HEK293 (cell line): ENCODE results near the gene ANKS6.

Experiments used
- CTCF ChIA-PET: fragments of 350-600 bp; formaldehyde crosslinking; extraction: SDS; loops from one replicate; lab custom pipeline; 2021; ENCODE audit warnings: antibody characterized with exemption; lab: Yijun Ruan, JAX
- POLR2A ChIA-PET: fragments of 300-600 bp; formaldehyde crosslinking; extraction: SDS; loops from one replicate; lab custom pipeline; 2020; ENCODE audit warnings: antibody characterized with exemption, inconsistent platforms; lab: Yijun Ruan, JAX
- H3K27ac ChIP-seq: fragments of 200-500 bp; sonication (Bioruptor generic); 2 replicates; pipeline ENCODE4 v1.5.1; 2014; ENCODE audit warnings: low read depth, low read length, control low read depth, inconsistent platforms; ENCODE audit errors: extremely low read depth
- H3K36me3 ChIP-seq, 2 experiments: fragments of 200-500 bp in 1 of 2; sonication (Bioruptor generic) in 1 of 2; 1 replicate in 1 of 2; 2 replicates in 1 of 2; pipeline ENCODE4 v1.5.1; 2014 to 2017; ENCODE audit warnings: inconsistent platforms in 2 of 2, low read length in 2 of 2; ENCODE audit not compliant: control insufficient read depth in 2 of 2, insufficient read depth in 1 of 2
- H3K4me1 ChIP-seq: fragments of 200-500 bp; sonication (Bioruptor generic); 2 replicates; pipeline ENCODE4 v1.5.1; 2014; ENCODE audit warnings: mild to moderate bottlenecking, low read length, inconsistent platforms; ENCODE audit not compliant: control insufficient read depth, insufficient read depth
- H3K4me3 ChIP-seq: 2 replicates; pipeline ENCODE4 v1.5.1; 2011; ENCODE audit warnings: low read depth, mild to moderate bottlenecking, control low read depth, low read length, moderate library complexity
- H3K9me3 ChIP-seq: fragments of 200-500 bp; sonication (Bioruptor generic); 2 replicates; pipeline ENCODE4 v1.5.1; 2014; ENCODE audit warnings: low read depth, low read length, inconsistent platforms; ENCODE audit not compliant: control insufficient read depth, insufficient read depth
- AEBP2 ChIP-seq: fragments of 450-650 bp; formaldehyde crosslinking; IDR thresholded peaks from 2 replicates; pipeline ENCODE4 v1.5.1; 2016; ENCODE audit warnings: missing biosample characterization, missing genetic modification characterization, borderline replicate concordance
- EGR2 ChIP-seq: fragments of 450-650 bp; formaldehyde crosslinking; IDR thresholded peaks from 2 replicates; pipeline ENCODE4 v1.5.1; 2016; ENCODE audit warnings: low read depth, missing biosample characterization, missing genetic modification characterization
- FEZF1 ChIP-seq: fragments of 450-650 bp; formaldehyde crosslinking; IDR thresholded peaks from 2 replicates; pipeline ENCODE4 v1.5.1; 2016; ENCODE audit warnings: missing biosample characterization, missing genetic modification characterization
- KLF17 ChIP-seq: fragments of 450-650 bp; formaldehyde crosslinking; IDR thresholded peaks from 2 replicates; pipeline ENCODE4 v1.5.1; 2016; ENCODE audit warnings: missing biosample characterization, missing genetic modification characterization
- KLF9 ChIP-seq: fragments of 450-650 bp; formaldehyde crosslinking; IDR thresholded peaks from 2 replicates; pipeline ENCODE4 v1.5.1; 2016; ENCODE audit warnings: missing biosample characterization, missing genetic modification characterization, low read depth
- OSR2 ChIP-seq: fragments of 450-650 bp; formaldehyde crosslinking; IDR thresholded peaks from 2 replicates; pipeline ENCODE4 v1.5.1; 2016; ENCODE audit warnings: missing biosample characterization, missing genetic modification characterization
- SCRT1 ChIP-seq: fragments of 450-650 bp; formaldehyde crosslinking; IDR thresholded peaks from 2 replicates; pipeline ENCODE4 v1.5.1; 2016; ENCODE audit warnings: missing biosample characterization, missing genetic modification characterization, borderline replicate concordance
- ZBTB17 ChIP-seq: fragments of 450-650 bp; formaldehyde crosslinking; IDR thresholded peaks from 2 replicates; pipeline ENCODE4 v1.5.1; 2016; ENCODE audit warnings: missing biosample characterization, missing genetic modification characterization
- ZBTB20 ChIP-seq: fragments of 450-650 bp; formaldehyde crosslinking; IDR thresholded peaks from 2 replicates; pipeline ENCODE4 v1.5.1; 2016; ENCODE audit warnings: missing biosample characterization, missing genetic modification characterization
- ZBTB26 ChIP-seq: fragments of 450-650 bp; formaldehyde crosslinking; optimal IDR thresholded peaks from 2 replicates; pipeline ENCODE3; 2016; ENCODE audit warnings: missing biosample characterization, mild to moderate bottlenecking, missing genetic modification characterization
- ZBTB8A ChIP-seq: fragments of 450-650 bp; formaldehyde crosslinking; IDR thresholded peaks from 2 replicates; pipeline ENCODE4 v1.5.1; 2016; ENCODE audit warnings: missing biosample characterization, missing genetic modification characterization
- ZFHX2 ChIP-seq: fragments of 450-650 bp; formaldehyde crosslinking; conservative IDR thresholded peaks from 2 replicates; pipeline ENCODE4 v1.5.1; 2016; ENCODE audit warnings: missing biosample characterization, missing genetic modification characterization
- ZNF138 ChIP-seq: fragments of 450-650 bp; formaldehyde crosslinking; IDR thresholded peaks from 2 replicates; pipeline ENCODE4 v1.5.1; 2016; ENCODE audit warnings: missing biosample characterization, missing genetic modification characterization, borderline replicate concordance
- ZNF202 ChIP-seq: fragments of 450-650 bp; formaldehyde crosslinking; IDR thresholded peaks from 2 replicates; pipeline ENCODE4 v1.5.1; 2016; ENCODE audit warnings: missing biosample characterization, missing genetic modification characterization, borderline replicate concordance
- ZNF274 ChIP-seq, 2 experiments: fragments of 200-500 bp in 1 of 2; fragments of 450-650 bp in 1 of 2; sonication (Bioruptor generic) in 1 of 2; formaldehyde crosslinking in 1 of 2; IDR thresholded peaks; 2 replicates each; pipeline versions ENCODE4 v1.5.1 to v1.6.1; 2014 to 2016; ENCODE audit warnings: borderline replicate concordance in 1 of 2, inconsistent platforms in 1 of 2, low read length in 1 of 2, missing biosample characterization in 1 of 2, missing genetic modification characterization in 1 of 2
- ZNF350 ChIP-seq: fragments of 450-650 bp; formaldehyde crosslinking; IDR thresholded peaks from 2 replicates; pipeline ENCODE4 v1.5.0; 2017; ENCODE audit warnings: missing biosample characterization, mild to moderate bottlenecking, missing genetic modification characterization
- ZNF488 ChIP-seq: fragments of 450-650 bp; formaldehyde crosslinking; IDR thresholded peaks from 2 replicates; pipeline ENCODE4 v1.5.1; 2016; ENCODE audit warnings: missing biosample characterization, missing genetic modification characterization
- ZNF510 ChIP-seq: fragments of 450-650 bp; formaldehyde crosslinking; IDR thresholded peaks from 2 replicates; pipeline ENCODE4 v1.5.1; 2018; ENCODE audit warnings: mild to moderate bottlenecking, missing genetic modification characterization, missing biosample characterization; ENCODE audit not compliant: insufficient replicate concordance
- ZNF621 ChIP-seq: fragments of 450-650 bp; formaldehyde crosslinking; IDR thresholded peaks from 2 replicates; pipeline ENCODE4 v1.5.1; 2017; ENCODE audit warnings: missing biosample characterization, missing genetic modification characterization
- ZNF707 ChIP-seq: fragments of 450-650 bp; formaldehyde crosslinking; IDR thresholded peaks from 2 replicates; pipeline ENCODE4 v1.5.1; 2016; ENCODE audit warnings: missing biosample characterization, missing genetic modification characterization
- ZSCAN30 ChIP-seq: fragments of 450-650 bp; IDR thresholded peaks from 2 replicates; pipeline ENCODE4 v1.5.1; 2018; ENCODE audit warnings: missing biosample characterization, mild to moderate bottlenecking, missing genetic modification characterization, moderate library complexity

The ANKS6 gene

GRCh38 chr9:98796364-98797101 is at the start of gene ANKS6:
TSS of gene ANKS6 (minus strand) at chr9:98796555. CDS start at chr9:98796491, 64 bp downstream.
- no peaks in the 10 kb centered on the region for H3K9me3 ChIP-seq
- peak within 1 kb of the TSS; percentile 73 for H3K4me3 ChIP-seq
- H3K4me1 ChIP-seq, result no peaks in the 10 kb centered on the region
- ChIA-PET CTCF (interaction anchor here (0.6 to 2.6 kb wide), 6 partner anchors 10 to 40 kb away, joined by 3 to 11 read pairs (median 3); partner anchors contain the start of gene GALNT12), POLR2A (interaction anchor here (0.6 kb wide), 2 partner anchors 215 to 777 kb away, joined by 3 to 6 read pairs; no protein-coding TSS in a partner anchor)
- H3K27ac ChIP-seq, result peak within 1 kb of the TSS; percentile 54; the same call in 1 of the 2 replicates
- H3K36me3 ChIP-seq, result peaks cover 0 to 5% of the 10 kb centered on the region in 2 experiments; a peak in 1 of 3 replicates
- TF ChIP-seq FEZF1 (tag by site-specific recombination), result no peak
- no peak for TF ChIP-seq SCRT1 (tag by site-specific recombination)
- no peak for TF ChIP-seq ZNF138 (tag by site-specific recombination)
- TF ChIP-seq KLF9 (tag by site-specific recombination), result no peak
- TF ChIP-seq ZNF707 (tag by site-specific recombination), result no peak
- TF ChIP-seq AEBP2, result no peak
- TF ChIP-seq ZNF202, result no peak
- 0 out of 2 replicates have a peak, but pooled peaks have one; percentile 6 for TF ChIP-seq ZBTB20 (tag by site-specific recombination)
- no peak for TF ChIP-seq ZNF350
- TF ChIP-seq ZNF274 (IDR thresholded peaks at IDR 0.05; ENCODE audit: low read length), result no peak
- TF ChIP-seq ZNF274 (tag by site-specific recombination; IDR thresholded peaks at IDR 0.05; ENCODE audit: borderline replicate concordance), result no peak
- TF ChIP-seq ZBTB8A, result peak; percentile 96
- TF ChIP-seq OSR2 (tag by site-specific recombination), result no peak
- TF ChIP-seq EGR2 (tag by site-specific recombination), result no peak
- TF ChIP-seq KLF17 (tag by site-specific recombination), result no peak
- 0 out of 2 replicates have a peak, but pooled peaks have one; percentile 18 for TF ChIP-seq ZSCAN30 (tag by site-specific recombination)
- TF ChIP-seq ZNF510 (tag by site-specific recombination), result no peak
- no peak for TF ChIP-seq ZBTB17 (tag by site-specific recombination)
- no peak for TF ChIP-seq ZFHX2 (tag by site-specific recombination)
- no peak for TF ChIP-seq ZNF488 (tag by site-specific recombination)
- TF ChIP-seq ZNF621, result no peak
- peak; percentile 62 for TF ChIP-seq ZBTB26 (tag by site-specific recombination)
